ENCODE measurements around the gene TACR1.

Gene TACR1

DNA sequence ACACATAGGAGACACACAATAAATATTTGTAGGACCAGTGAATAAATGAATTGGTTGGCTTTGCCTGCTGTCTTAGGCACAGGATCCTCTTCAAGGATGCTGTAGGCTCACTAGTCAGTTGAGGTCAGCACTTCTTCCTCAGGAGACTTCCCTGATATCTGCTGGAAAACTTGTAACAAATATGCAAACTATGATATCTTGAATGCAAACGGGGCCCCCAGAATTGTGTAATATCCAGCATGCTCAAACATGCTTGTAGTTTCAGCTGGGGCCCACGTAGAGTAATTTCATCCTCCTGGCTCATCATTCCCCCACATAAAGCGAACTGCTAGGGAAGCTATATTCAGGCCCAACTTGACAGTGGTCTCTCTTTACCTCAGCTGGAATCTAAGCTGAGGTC is 197.3 kb downstream of the TACR1 start:
- TF ChIP-seq, protein P1, sequence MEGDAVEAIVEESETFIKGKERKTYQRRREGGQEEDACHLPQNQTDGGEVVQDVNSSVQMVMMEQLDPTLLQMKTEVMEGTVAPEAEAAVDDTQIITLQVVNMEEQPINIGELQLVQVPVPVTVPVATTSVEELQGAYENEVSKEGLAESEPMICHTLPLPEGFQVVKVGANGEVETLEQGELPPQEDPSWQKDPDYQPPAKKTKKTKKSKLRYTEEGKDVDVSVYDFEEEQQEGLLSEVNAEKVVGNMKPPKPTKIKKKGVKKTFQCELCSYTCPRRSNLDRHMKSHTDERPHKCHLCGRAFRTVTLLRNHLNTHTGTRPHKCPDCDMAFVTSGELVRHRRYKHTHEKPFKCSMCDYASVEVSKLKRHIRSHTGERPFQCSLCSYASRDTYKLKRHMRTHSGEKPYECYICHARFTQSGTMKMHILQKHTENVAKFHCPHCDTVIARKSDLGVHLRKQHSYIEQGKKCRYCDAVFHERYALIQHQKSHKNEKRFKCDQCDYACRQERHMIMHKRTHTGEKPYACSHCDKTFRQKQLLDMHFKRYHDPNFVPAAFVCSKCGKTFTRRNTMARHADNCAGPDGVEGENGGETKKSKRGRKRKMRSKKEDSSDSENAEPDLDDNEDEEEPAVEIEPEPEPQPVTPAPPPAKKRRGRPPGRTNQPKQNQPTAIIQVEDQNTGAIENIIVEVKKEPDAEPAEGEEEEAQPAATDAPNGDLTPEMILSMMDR (IDR thresholded peaks at IDR 0.05; ENCODE audit: low read depth, low read length, missing control alignments), result no peak
- no peak for DNase-seq (ENCODE audit: extremely low read depth, low read depth)
- H3K4me3 ChIP-seq (replicated peaks; ENCODE audit: low read depth, low read length), result no peak overlapping the region

DNA sequence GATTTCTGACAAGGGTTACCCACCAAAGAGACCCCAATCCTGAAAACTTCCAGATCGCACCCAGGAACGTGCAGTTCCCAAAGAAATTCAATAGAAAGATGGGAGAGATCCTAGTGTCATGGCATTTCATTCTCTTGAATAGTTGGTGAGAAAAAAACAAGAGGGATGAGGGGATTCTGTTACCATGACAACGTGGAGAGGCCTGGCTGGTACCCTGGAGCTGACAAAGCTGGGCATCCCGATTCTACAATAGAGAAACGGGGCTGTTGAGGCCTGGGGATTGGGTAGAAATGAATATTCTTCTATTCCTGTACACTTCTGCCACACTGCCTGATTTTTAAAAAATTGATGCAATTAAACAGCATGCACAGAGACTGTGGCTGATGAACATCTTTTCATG is 199.9 kb downstream of the TACR1 start:
- TF ChIP-seq, protein P1 (IDR thresholded peaks at IDR 0.05; ENCODE audit: low read depth, low read length, missing control alignments), result no peak
- DNase-seq (ENCODE audit: extremely low read depth, low read depth), result no peak
- no peak overlapping the region for H3K4me3 ChIP-seq (replicated peaks; ENCODE audit: low read depth, low read length)

Data from HFF-Myc (cell line).